H54 (cell line): ENCODE results near the gene ARHGAP42.

Experiments used
- DNase-seq: peaks from one replicate; pipeline ENCODE4 v3.0.0; 2011; ENCODE audit warnings: low spot score, mixed read lengths; ENCODE audit not compliant: insufficient read length
- FAIRE-seq: peaks from 3 replicates; lab custom pipeline; 2011; peaks lifted over from hg19 to GRCh38; lab: Jason Lieb, UNC
- POLR2A ChIP-seq: IDR thresholded peaks from 2 replicates; pipeline ENCODE4 v1.6.1; 2011; ENCODE audit warnings: low read depth, mild to moderate bottlenecking, low read length

The ARHGAP42 gene

DNA sequence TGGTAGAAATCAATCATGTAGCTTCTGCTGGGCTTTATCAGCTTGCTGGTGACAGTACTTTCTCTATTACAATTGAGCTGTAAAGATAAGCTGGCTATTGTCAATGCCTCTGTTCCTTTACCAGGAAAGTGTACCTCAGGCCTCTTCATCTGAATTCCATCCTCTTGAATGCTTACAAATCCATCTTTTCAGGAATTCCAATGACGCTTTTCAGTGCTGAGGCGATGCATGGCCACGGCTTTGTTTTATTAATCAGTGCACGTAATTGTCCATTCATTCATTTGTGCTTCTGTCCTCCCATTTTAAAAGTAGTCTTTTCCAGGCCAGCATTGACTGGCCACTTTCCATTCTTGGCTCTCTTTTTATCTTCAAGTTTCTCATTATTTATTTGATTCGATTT, 240.5 kb downstream of the ARHGAP42 start:
- DNase-seq (no peak), FAIRE-seq (no peak)
- no peak for TF ChIP-seq POLR2A

DNA sequence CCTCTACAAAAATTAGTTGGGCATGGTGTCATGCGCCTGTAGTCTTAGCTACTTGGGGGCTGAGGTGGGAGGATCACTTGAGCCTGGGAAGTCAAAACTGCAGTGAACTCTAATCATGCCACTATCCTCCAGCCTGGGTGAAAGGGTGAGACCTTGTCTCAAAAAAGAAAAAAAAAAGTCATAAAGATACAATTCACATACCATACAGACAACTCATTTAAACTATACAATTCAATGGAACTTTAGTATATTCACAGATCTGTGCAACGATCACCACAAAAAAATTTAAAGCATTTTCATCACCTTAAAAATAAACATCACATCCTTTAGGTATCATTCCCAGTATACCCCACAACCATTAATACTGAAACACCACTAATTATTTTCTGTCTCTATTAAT, 241.3 kb downstream of the ARHGAP42 start:
- FAIRE-seq = no peak
- no peak for TF ChIP-seq POLR2A
- no peak for DNase-seq

DNA sequence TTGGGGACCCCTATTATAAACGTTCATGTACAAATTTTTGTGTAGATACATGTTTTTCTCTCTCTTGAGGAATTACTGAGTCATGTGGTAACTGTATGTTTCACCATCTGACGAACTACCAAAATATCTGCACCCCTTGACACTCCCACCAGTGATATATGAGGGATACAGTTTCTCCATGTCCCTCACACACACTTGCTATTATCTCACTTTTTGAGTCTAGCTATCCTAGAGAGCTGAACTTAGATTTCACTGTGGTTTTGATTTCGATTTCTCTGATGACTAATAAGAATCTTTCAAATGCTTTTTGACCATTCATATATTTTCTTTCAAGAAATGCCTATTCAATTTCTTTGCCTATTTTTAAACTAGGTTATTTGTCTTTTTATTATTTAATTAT, 242.3 kb downstream of the ARHGAP42 start:
- no peak for TF ChIP-seq POLR2A
- DNase-seq = no peak
- peak; percentile 20 for FAIRE-seq

DNA sequence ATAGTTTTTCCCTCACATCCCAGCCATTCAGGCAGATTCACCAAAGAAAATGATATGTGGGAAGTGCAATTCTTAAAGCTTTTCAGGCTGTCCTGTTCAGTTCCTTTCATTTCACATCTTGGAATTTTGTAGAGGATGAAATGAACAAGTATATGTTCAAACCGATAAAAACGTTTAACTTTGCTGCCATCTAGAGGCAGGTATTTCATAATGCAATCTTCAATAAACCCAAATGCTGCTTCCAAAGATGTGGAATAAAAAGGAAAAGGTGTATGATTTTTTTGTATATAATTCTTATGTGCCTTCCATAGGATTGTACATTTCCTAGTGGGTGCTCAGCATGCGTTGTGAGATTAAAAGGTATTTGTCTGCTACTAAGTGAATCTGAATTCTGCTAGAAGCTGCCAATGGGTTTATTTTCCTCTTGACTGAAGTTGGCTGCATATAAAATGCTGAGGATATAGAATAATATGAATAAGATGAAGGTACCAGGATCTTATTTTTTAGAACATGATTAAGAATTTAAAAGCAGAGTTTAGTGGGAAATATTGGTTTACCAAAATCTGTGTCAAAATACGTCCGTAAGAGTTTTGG, 243.2 kb downstream of the ARHGAP42 start:
- TF ChIP-seq POLR2A = no peak
- FAIRE-seq (no peak), DNase-seq (no peak)

DNA sequence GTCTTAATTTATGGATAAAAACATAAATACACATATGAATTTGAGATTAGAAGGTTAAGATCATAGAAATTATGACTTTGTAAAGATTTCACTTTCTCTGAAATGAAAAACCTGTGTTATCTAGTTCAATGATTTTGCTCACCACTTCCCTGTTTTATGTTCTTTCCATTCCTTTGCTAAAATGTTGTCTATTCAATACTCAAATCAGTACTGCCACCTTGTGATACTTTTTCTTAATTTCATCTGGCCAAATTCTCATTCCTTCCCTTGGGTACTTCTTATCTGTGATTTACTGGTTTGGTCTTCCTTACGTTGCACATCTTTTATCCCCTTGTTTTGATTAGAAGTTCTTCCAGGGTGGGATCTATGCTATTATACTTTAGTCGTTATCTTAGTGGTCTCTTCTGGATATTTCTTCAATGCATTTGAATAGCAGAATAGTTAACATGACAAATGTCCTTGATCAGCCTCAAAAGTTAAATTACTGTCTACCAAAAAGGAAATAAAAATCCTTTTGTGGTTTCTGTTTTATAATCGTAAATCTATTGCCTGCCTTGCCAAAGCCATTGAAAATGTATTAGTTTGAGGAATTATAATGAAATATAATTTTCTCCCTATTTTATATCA, 245.5 kb downstream of the ARHGAP42 start:
- FAIRE-seq (peak; percentile 57), DNase-seq (no peak)
- TF ChIP-seq POLR2A = no peak

DNA sequence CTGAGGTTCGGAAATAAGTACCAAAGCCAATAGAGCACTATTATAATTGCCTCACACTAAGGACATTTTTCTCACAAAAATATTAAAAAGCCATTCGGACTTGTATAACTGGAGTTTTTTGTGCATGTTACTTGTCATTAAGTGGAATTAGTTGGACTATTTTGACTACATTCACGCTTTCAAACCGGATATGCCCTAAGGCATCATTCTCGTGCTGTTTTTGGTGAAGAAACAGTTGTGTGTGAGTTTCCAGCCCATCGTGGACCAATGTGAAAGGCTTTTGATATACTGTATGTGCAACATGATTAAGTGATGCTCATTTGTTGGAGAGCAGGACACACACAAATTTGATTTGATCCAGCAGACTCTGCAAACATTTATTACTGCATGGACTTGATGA, 249.7 kb downstream of the ARHGAP42 start:
- no peak for TF ChIP-seq POLR2A
- no peak for FAIRE-seq
- DNase-seq = no peak

DNA sequence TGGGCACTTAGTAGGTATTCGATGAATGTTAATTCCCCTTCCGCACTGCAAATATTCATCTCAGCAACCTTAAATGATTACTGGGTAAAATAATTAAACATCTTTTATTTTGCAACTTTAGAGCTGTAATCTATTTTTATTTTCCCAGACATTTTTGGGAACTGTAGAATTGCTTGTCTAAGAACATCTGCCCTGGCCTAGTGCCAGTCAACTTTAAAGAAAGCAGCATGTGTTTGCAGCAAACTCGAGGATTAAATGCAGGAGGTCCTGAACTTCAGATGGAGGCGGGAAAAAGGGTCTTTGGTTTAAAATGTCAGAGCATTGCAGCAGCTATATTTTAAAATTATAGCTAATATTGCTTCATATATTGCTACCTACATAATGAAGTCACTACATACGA, 252.5 kb downstream of the ARHGAP42 start:
- FAIRE-seq (no peak), DNase-seq (no peak)
- no peak for TF ChIP-seq POLR2A

DNA sequence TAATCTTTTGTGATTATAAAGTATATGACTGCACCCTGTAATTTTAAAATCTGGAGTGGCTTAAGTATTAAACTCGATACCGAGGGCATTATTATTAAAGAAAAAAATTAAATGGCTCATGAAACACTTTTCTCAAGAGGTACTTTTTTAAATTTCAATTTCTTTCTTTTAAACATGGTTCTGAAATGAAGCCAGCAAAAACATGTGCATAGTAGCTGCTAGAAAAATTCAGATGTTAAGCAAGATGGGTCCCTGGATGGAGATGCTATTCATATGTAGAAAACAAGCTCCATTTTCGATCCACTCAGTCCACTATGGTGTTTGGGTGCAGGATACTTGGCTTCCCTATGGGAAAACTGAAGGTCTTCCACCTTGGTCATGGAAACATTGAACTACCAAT, 253.0 kb downstream of the ARHGAP42 start:
- DNase-seq (no peak), FAIRE-seq (no peak)
- no peak for TF ChIP-seq POLR2A

DNA sequence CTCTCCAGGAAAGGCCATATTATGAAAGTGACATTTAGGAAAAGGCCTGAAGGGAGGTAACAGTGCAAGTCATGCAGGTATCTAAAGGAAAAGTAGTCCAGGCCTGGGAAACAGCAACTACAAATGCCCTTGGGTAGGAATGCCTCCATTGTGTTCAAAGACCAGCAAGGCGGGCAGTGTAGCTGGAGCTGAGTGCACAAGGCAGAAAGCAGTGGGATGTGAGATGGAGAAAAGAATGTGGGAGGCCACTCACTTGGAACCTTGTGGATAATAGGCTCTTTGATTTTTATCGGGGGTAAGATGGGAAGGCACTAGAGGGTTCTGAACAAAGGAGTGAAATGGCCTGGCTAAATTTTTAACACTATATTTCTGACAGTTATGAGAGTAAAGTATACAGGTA, 253.9 kb downstream of the ARHGAP42 start:
- DNase-seq (no peak), FAIRE-seq (no peak)
- TF ChIP-seq POLR2A = no peak

DNA sequence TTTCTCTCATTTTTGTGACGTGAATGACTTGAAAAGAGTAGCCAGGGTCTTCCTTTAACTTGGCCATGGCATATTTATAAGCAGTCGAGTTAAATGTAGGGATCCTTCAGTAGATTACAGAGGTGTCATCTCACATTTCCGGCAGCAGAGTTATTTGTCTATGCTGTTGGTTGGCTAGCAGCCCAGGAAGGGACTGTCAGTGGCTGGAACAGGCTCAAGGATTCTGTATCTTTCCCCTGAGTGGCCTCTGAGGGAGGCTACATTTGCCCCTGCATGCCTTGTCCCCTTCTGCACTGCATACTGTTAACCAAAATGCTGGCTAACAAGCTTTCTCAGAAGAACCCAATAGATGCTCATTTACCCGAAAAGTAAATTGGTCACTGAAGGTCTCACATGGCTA, 254.9 kb downstream of the ARHGAP42 start:
- no peak for TF ChIP-seq POLR2A
- no peak for DNase-seq
- no peak for FAIRE-seq

DNA sequence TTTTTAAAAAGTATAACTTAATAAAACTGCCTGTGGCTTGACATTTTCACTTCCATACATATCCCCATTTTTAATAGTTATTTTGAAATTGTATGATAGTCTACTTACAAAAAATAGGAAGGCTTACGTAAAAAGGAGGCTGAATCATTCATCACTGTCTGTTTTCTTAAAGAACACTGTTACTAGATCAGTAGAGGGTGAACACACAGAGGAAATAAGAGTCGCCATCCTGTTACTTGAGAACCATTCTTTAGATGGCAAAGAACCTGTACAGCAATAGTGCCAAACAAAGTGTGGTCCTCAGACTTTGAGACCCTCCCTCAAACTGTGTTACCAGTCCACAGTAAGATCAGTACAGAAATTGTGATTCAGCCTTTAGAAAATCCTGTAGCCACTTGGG, 261.8 kb downstream of the ARHGAP42 start:
- FAIRE-seq (no peak), DNase-seq (no peak)
- TF ChIP-seq POLR2A = no peak

DNA sequence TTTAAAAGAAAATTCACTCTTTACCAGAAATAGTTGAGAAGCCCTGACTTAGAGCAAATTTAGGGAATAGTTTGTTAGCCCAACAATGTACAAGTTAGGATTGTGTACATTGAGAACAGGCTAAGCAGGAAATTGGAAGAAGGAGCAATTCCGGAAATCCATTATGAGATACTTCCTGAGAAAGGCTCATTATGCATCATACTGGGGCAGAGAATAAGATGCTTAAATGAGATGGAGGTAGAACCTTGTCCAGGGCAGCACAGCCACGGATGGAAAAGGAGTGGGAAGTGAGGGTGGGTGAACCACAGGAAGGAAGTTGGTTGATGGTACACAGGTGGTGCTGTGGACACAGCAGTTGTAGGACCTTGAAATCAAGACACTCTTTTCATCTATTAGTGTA, 262.4 kb downstream of the ARHGAP42 start:
- no peak for TF ChIP-seq POLR2A
- DNase-seq (no peak), FAIRE-seq (no peak)

DNA sequence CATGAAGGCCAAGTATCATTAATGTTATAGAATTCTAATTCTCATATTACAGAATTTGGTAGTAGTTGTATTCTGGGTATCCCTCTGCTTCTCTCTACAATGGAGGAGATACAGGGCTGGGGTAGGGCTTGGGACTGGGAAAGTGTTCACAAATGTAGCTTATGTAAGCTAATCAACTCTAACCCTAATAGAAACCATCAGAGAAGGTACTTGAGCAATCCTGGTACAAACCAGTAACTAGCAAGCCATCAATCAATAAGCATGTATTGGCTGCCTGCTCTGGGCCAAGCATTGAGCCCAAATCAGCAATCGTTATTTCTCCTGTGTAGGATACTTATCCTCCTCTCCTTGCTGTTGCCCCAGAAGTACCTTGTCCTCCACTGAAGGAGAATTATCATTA, 268.2 kb downstream of the ARHGAP42 start:
- TF ChIP-seq POLR2A = no peak
- FAIRE-seq = no peak
- DNase-seq = no peak

DNA sequence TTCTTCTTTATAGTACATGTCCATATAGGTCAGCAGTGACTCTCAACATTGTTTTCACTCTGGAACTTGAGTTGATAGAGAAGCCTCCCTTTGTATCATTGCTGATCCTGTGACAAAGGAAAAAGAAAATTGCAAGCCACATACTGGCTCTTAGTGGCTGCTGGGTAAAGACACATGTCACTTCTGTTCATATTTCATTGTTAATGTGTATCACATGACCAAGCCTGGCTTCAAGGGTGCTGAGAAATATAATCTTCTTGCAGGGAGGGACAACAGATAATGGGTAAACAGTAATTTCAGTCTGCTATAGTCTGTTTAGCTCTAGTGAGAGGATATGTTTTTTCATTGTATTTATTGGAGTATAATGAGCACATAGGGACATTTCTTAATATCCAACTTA, 269.3 kb downstream of the ARHGAP42 start:
- no peak for FAIRE-seq
- TF ChIP-seq POLR2A = no peak
- DNase-seq = no peak

DNA sequence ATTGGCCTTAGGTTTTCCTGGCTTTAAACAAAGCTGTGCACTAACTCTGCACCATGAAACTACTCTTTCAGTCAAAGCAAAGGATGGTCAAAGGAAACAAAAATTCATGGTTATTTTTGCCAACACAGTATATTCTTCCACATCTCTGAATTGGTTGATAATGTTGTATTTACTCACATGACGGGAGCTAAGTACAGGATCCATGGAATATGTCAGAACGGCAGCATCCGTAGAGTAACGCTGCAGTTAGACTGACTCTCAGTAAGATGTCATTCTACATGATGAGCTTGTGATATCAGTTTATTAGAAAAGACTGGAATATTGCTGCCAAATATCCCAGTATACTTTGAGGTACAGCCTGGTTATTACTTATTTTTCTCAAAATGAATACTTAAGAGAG, 270.4 kb downstream of the ARHGAP42 start:
- TF ChIP-seq POLR2A = no peak
- DNase-seq = no peak
- no peak for FAIRE-seq

DNA sequence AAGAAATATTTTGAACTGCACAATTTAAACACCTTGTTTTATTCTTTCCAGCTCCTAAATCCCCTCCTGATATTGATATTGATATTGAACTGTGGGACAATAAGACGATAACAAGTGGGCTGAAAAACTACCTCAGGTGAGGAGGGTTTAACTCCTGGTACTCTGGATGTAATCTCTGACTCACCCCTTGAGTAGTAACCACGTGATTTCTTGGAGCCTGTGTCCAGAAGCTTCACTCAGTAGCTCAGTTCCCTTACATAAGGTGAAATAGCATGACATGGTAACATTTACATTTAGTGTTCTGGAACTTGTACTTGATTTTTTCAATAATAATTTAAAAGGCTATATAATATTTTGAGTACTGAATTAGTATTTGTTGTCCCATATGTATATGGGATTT, 274.5 kb downstream of the ARHGAP42 start:
- DNase-seq (no peak), FAIRE-seq (no peak)
- TF ChIP-seq POLR2A = no peak
